ENCODE data around the gene WDR19. TPM values are rescaled to one million over a fixed set of nuclear protein-coding genes. Genes with fewer than 3 reads are reported as not detected.
"Not testable (repeated sequence)": the region's sequence is repeated elsewhere in the genome, so short reads cannot be mapped to it uniquely, and the experiment has no call there.

WDR19 gene
- total RNA-seq, 1 donor: 32.0 TPM

DNA sequence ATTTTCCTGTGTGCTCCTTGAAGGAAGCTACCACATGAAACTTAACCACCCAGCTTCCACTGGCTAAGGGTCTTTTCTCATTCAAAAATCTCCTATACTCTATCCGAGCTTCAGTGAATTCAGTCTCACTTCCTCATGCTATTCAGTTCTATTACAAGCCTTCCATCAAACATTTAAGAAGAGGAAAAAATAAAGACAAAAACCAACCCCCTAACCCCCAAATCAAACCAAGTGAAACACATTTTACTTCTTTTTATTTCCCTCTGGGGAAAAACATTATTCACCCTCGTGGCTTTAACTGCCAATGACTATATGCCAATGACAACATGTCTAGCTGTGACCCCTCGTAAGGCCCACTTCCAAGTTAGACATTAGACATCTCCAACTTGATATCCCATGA, 16.2 kb upstream of the WDR19 start:
- no peak overlapping the region for H3K4me3 ChIP-seq (ENCODE audit: low read depth, low read length)
- TF ChIP-seq, protein P1, sequence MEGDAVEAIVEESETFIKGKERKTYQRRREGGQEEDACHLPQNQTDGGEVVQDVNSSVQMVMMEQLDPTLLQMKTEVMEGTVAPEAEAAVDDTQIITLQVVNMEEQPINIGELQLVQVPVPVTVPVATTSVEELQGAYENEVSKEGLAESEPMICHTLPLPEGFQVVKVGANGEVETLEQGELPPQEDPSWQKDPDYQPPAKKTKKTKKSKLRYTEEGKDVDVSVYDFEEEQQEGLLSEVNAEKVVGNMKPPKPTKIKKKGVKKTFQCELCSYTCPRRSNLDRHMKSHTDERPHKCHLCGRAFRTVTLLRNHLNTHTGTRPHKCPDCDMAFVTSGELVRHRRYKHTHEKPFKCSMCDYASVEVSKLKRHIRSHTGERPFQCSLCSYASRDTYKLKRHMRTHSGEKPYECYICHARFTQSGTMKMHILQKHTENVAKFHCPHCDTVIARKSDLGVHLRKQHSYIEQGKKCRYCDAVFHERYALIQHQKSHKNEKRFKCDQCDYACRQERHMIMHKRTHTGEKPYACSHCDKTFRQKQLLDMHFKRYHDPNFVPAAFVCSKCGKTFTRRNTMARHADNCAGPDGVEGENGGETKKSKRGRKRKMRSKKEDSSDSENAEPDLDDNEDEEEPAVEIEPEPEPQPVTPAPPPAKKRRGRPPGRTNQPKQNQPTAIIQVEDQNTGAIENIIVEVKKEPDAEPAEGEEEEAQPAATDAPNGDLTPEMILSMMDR (IDR thresholded peaks at IDR 0.05; ENCODE audit: insufficient read depth, low read depth, low read length): no peak
- DNase-seq (ENCODE audit: low read depth): no peak

DNA sequence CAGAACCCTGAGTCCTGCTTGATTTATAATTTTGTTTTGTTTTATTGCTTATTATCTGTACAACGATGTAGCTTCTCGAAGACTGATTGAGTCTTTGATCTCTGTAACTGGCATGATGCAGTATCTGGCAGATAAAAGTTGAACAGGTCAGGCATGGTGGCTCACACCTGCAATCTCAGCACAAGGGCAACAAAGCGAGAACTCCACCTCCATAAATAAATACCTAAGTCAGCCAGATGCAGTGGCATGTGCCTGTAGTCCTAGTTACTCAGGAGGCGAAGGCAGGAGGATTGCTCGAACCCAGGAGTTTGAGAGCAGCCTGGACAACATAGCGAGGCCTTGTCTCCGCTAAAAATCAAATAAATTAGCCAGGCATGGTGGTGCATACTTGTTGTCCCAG, 15.7 kb upstream of the WDR19 start:
- H3K4me3 ChIP-seq (ENCODE audit: low read depth, low read length): no peak overlapping the region
- TF ChIP-seq, protein P1 (IDR thresholded peaks at IDR 0.05; ENCODE audit: insufficient read depth, low read depth, low read length): no peak
- DNase-seq (ENCODE audit: low read depth): no peak

DNA sequence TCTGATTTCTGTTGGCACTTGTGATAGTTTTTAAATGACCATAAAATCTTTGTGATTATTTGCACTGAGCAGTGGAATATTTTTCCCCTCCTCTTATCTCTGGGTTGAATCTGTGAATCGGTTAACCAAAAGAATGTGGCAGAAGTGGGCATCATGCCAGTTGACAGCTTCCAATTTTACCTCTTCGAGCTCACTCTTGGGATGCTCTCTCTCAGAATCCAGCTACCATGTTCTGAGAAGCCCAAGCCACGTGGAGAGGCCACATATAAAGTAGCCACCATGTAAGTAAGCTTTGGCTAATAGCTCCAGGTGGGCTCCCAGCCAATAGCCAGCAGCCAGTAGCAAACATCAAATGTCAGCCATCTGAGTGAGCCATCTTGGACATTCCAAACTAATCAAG, 12.9 kb upstream of the WDR19 start:
- DNase-seq (ENCODE audit: low read depth): no peak
- no peak overlapping the region for H3K4me3 ChIP-seq (ENCODE audit: low read depth, low read length)
- TF ChIP-seq, protein P1 (IDR thresholded peaks at IDR 0.05; ENCODE audit: insufficient read depth, low read depth, low read length): no peak

DNA sequence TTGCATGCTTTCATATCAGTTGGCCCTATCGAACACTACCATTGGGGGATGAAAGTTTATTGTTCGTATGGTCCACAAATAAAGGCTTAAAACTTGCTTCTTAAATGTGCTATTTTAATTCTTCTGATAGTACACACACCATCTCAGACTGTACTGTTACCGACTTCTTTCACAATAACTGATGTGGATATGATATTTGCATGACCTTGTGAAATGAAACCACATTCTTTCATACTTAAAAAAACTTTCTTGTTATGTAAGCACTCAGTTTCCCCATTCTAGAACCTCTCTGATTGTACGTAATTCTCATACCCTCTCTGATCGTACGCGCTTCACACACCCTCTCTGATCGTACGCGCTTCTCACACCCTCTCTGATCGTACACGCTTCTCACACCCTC, 12.0 kb upstream of the WDR19 start:
- TF ChIP-seq, protein P1 (IDR thresholded peaks at IDR 0.05; ENCODE audit: insufficient read depth, low read depth, low read length): no peak
- no peak for DNase-seq (ENCODE audit: low read depth)
- H3K4me3 ChIP-seq (ENCODE audit: low read depth, low read length): no peak overlapping the region

DNA sequence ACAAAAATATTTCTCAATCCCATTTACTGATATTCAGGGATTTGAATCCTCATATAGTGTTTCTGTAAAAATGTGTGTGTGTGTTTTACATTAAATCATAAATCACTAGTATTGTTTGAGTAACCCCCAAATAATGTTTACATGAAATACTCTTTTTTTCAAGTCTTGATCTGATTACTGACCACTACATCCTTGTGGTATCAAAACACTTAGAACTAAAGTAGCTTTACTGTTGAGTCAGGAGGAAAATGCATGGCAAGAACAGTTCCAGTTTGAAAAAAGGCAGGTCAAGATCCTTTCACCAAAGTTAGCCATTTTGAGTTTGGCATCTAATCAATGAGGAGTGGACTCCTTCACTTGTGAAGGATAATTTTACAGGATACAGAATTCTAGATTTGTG, 3.6 kb upstream of the WDR19 start:
- TF ChIP-seq, protein P1 (IDR thresholded peaks at IDR 0.05; ENCODE audit: insufficient read depth, low read depth, low read length): no peak
- DNase-seq (ENCODE audit: low read depth): peak; percentile 63
- H3K4me3 ChIP-seq (ENCODE audit: low read depth, low read length): no peak overlapping the region

DNA sequence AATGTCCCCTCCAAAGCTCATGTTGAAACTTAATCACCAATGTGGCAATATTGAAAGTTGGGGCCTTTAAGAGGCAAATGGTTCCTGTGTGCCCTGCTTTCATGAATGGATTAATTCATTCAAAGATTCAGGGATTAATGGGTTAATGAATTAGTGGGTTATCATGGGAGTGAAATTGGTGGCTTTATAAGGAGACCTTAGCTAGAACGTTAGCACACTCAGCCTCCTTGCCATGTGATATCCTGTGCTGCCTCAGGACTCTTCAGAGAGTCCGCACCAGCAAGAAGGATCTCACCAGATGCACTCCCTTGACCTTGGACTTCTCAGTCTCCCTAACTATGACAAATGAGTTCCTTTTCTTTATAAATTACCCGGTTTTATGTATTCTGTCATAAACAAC, 2.6 kb upstream of the WDR19 start:
- no peak overlapping the region for H3K4me3 ChIP-seq (ENCODE audit: low read depth, low read length)
- no peak for DNase-seq (ENCODE audit: low read depth)
- TF ChIP-seq, protein P1 (IDR thresholded peaks at IDR 0.05; ENCODE audit: insufficient read depth, low read depth, low read length): no peak

DNA sequence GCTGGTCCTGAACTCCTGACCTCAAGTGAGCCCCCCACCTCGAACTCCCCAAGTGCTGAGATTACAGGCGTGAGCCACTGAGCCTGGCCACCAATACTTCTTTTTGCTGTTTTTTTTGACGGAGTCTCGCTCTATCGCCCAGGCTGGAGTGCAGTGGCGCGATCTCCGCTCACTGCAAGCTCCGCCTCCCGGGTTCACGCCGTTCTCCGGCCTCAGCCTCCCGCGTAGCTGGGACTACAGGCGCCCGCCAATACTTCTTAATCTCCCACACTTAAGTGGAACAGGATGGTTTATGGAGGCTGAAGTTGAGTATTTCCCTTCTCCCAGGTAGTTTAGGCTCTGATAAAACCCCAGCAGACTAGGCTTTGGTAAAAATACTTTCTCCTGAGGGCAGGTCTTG, 1.7 kb upstream of the WDR19 start:
- DNase-seq (ENCODE audit: low read depth); H3K4me3 ChIP-seq (ENCODE audit: low read depth, low read length): not testable (repeated sequence)

Measured in fibroblast of villous mesenchyme (primary cell).